HCT116 (cell line): ENCODE results near the gene GKN1. TPM values are rescaled to one million over a fixed set of nuclear protein-coding genes. Genes with fewer than 3 reads are reported as not detected.

ENCODE experiments used
- ATAC-seq: fragments of 200-7000 bp; cut with Tn5 transposase; 2 replicates; pipeline ENCODE4 v1.9.1; 2020; ENCODE audit warnings: mild to moderate bottlenecking, moderate library complexity
- BruUV-seq: library from RNA; stranded (reverse); fragments of 400-500 nt; replicated peaks from 2 replicates; lab custom pipeline; 2021; lab: Mats Ljungman, UMichigan
- CTCF ChIA-PET: fragments of 300-600 bp; sonication (Branson Sonifier 250); formaldehyde crosslinking; loops from one replicate; lab custom pipeline; 2021; ENCODE audit warnings: antibody characterized with exemption; lab: Charles Lee
- POLR2A ChIA-PET: fragments of 300-600, 350-600 bp; sonication (Branson Sonifier 250); formaldehyde crosslinking; loops from one replicate; lab custom pipeline; 2021; ENCODE audit warnings: antibody characterized with exemption; lab: Charles Lee
- RAD21 ChIA-PET, 2 experiments: fragments of 300-600 bp; sonication (Branson Sonifier 250); formaldehyde crosslinking; loops; one replicate each; lab custom pipeline; 2023; ENCODE audit warnings: low total read pairs in 2 of 2; ENCODE audit not compliant: uncharacterized antibody in 2 of 2, unreplicated experiment in 2 of 2, low non-redundant PET in 1 of 2; lab: Charles Lee
- DNase-seq: peaks from one replicate; pipeline ENCODE4 v3.0.0-alpha.2; 2010; ENCODE audit warnings: low read depth, low spot score
- H2AFZ ChIP-seq: fragments of 200-600 bp; shearing (Covaris generic), sonication (generic); 2 replicates; pipeline ENCODE4 v1.6.1; 2017; ENCODE audit warnings: low read depth, mixed run types, mixed read lengths, antibody characterized with exemption, low read length; ENCODE audit not compliant: poor library complexity, severe bottlenecking
- H3K27ac ChIP-seq: 2 replicates; pipeline ENCODE4 v1.5.1; 2012; ENCODE audit warnings: low read depth, low read length
- H3K27me3 ChIP-seq: fragments of 200-600 bp; sonication (generic); 2 replicates; pipeline ENCODE4 v1.6.1; 2016; ENCODE audit warnings: mixed run types, low read length, mixed read lengths; ENCODE audit not compliant: insufficient read depth
- H3K36me3 ChIP-seq, 2 experiments: fragments of 200-500 bp in 1 of 2; fragments of 200-600 bp in 1 of 2; sonication (Bioruptor generic) in 1 of 2; sonication (generic) in 1 of 2; 2 replicates each; pipeline versions ENCODE4 v1.5.1 to v1.6.1; 2014 to 2016; ENCODE audit warnings: low read length in 2 of 2, inconsistent platforms in 1 of 2, mixed read lengths in 1 of 2, mixed run types in 1 of 2; ENCODE audit not compliant: insufficient read depth in 2 of 2, control insufficient read depth in 1 of 2
- H3K4me1 ChIP-seq, 2 experiments: fragments of 200-600 bp in 1 of 2; sonication (generic) in 1 of 2; 2 replicates each; pipeline versions ENCODE4 v1.5.1 to v1.6.1; 2012 to 2017; ENCODE audit warnings: low read length in 2 of 2, inconsistent platforms in 1 of 2, mild to moderate bottlenecking in 1 of 2, mixed read lengths in 1 of 2, mixed run types in 1 of 2, moderate library complexity in 1 of 2; ENCODE audit not compliant: insufficient read depth in 2 of 2, control insufficient read depth in 1 of 2
- H3K4me2 ChIP-seq: fragments of 200-600 bp; sonication (generic); 2 replicates; pipeline ENCODE4 v1.6.1; 2017; ENCODE audit warnings: mixed run types, low read length, mixed read lengths
- H3K4me3 ChIP-seq, 2 experiments: fragments of 200-600 bp in 1 of 2; sonication (generic) in 1 of 2; replicated peaks in 1 of 2; 2 replicates each; pipeline ENCODE4 v1.5.1; 2011 to 2016; ENCODE audit warnings: low read length in 2 of 2, control low read depth in 1 of 2, low read depth in 1 of 2, mild to moderate bottlenecking in 1 of 2, mixed read lengths in 1 of 2, mixed run types in 1 of 2
- H3K79me2 ChIP-seq: fragments of 200-600 bp; sonication (generic); 2 replicates; pipeline ENCODE4 v1.6.1; 2017; ENCODE audit warnings: mild to moderate bottlenecking, mixed run types, low read length, moderate library complexity, mixed read lengths; ENCODE audit not compliant: insufficient read depth
- H3K9ac ChIP-seq: fragments of 200-600 bp; sonication (generic); 2 replicates; pipeline ENCODE4 v1.6.1; 2016; ENCODE audit warnings: low read length, mixed read lengths
- H3K9me2 ChIP-seq: fragments of 200-600 bp; sonication (generic), shearing (Covaris generic); 2 replicates; pipeline ENCODE4 v1.6.1; 2017; ENCODE audit warnings: mixed run types, mild to moderate bottlenecking, moderate library complexity; ENCODE audit not compliant: insufficient read depth
- H3K9me3 ChIP-seq, 2 experiments: fragments of 200-500 bp in 1 of 2; fragments of 200-600 bp in 1 of 2; sonication (Bioruptor generic) in 1 of 2; sonication (generic) in 1 of 2; 2 replicates each; pipeline ENCODE4 v1.6.1; 2014 to 2017; ENCODE audit warnings: low read length in 2 of 2, mixed read lengths in 2 of 2, inconsistent platforms in 1 of 2, low read depth in 1 of 2, mild to moderate bottlenecking in 1 of 2, mixed run types in 1 of 2, moderate library complexity in 1 of 2; ENCODE audit not compliant: control insufficient read depth in 1 of 2, insufficient read depth in 1 of 2
- H4K20me1 ChIP-seq: fragments of 200-600 bp; sonication (generic), shearing (Covaris generic); 2 replicates; pipeline ENCODE4 v1.6.1; 2017; ENCODE audit warnings: mixed run types, mild to moderate bottlenecking, moderate library complexity; ENCODE audit not compliant: insufficient read depth
- CEBPB ChIP-seq: IDR thresholded peaks from 2 replicates; pipeline ENCODE4 v1.6.1; 2012; ENCODE audit warnings: low read depth
- EZH2 ChIP-seq: fragments of 200-600 bp; sonication (generic); IDR thresholded peaks from 2 replicates; pipeline ENCODE4 v1.6.1; 2017; ENCODE audit warnings: antibody characterized with exemption, mixed run types
- FOSL1 ChIP-seq: IDR thresholded peaks from 2 replicates; pipeline ENCODE4 v1.6.1; 2012; ENCODE audit warnings: low read depth
- MAX ChIP-seq: IDR thresholded peaks from 2 replicates; pipeline ENCODE4 v1.6.1; 2012
- SIN3A ChIP-seq: IDR thresholded peaks from 2 replicates; pipeline ENCODE4 v1.6.1; 2012; ENCODE audit warnings: low read depth
- SP1 ChIP-seq: IDR thresholded peaks from 2 replicates; pipeline ENCODE4 v1.6.1; 2012; ENCODE audit warnings: low read depth
- YY1 ChIP-seq: IDR thresholded peaks from 2 replicates; pipeline ENCODE4 v1.6.1; 2011; ENCODE audit warnings: low read length, low read depth, moderate library complexity, mild to moderate bottlenecking; ENCODE audit not compliant: insufficient replicate concordance; ENCODE audit errors: extremely low read depth
- ZFX ChIP-seq: fragments of 450-650 bp; IDR thresholded peaks from 2 replicates; pipeline ENCODE4 v1.6.1; 2017
- ZNF274 ChIP-seq: fragments of 200-500 bp; sonication (Bioruptor generic); IDR thresholded peaks from 2 replicates; pipeline ENCODE4 v1.6.1; 2014; ENCODE audit warnings: mild to moderate bottlenecking, low read depth, low read length, inconsistent platforms
- intact Hi-C: fragments of 100-400 bp; cut with micrococcal nuclease; formaldehyde crosslinking; loops from 2 replicates; pipeline ENCODE4 v1.10.0; 2022
- total RNA-seq: library from RNA; stranded (reverse); gene quantifications from one replicate; pipeline ENCODE4 v1.2.1, GENCODE V29; 2021; ENCODE audit not compliant: unreplicated experiment
- TF ChIP-seq, protein P1 (sequence below): IDR thresholded peaks from 2 replicates; pipeline ENCODE4 v1.6.1; 2011; ENCODE audit warnings: mild to moderate bottlenecking, low read length, moderate library complexity; ENCODE audit not compliant: insufficient replicate concordance; ENCODE audit errors: extremely low read depth

The GKN1 gene
- total RNA-seq, 1 experiment from 2014 or later, result not detected

DNA sequence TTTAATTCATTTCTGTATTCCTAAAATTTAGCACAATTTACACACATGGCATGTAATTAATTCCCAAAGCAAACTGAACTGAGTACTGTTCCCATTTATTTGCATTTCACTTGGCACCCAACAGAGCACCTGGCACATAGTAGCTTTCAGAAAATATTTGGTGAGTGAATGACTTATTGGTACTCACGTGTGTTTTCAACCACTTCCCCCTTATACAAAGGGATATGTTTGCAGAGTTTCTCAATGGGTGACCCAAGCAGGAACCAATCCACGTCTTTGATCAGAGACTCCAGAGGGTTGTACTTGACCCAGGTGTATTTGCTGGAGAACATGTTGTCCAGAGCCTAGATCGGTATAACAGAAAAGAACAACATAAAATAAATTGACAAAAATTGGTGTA lies 28.3 kb upstream of the GKN1 start:
- RAD21 ChIA-PET, result no interaction called here
- no TSS peak for BruUV-seq

More for the DNA sequence above, 28.3 kb upstream of the GKN1 start:
- Histone ChIP-seq H3K36me3 (no peaks in the 10 kb centered on the region), H3K4me2 (no peak overlapping the region), H3K27ac (no peak overlapping the region), H3K9me2 (no peaks in the 10 kb centered on the region), H4K20me1 (no peaks in the 10 kb centered on the region), H3K9me3 (0 out of 4 replicates have a peak, but pooled peaks cover 0 to 3% of the 10 kb centered on the region in 2 experiments), H3K79me2 (no peaks in the 10 kb centered on the region), H3K4me3 (no peak overlapping the region), H3K27me3 (no peaks in the 10 kb centered on the region), H3K9ac (no peak overlapping the region), H2AFZ (no peak overlapping the region)
- DNase-seq, result no peak
- CTCF ChIA-PET, result no interaction called here
- POLR2A ChIA-PET, result no interaction called here
- intact Hi-C loops, result no loop called here
- no peak for ATAC-seq
- TF ChIP-seq, protein P1, sequence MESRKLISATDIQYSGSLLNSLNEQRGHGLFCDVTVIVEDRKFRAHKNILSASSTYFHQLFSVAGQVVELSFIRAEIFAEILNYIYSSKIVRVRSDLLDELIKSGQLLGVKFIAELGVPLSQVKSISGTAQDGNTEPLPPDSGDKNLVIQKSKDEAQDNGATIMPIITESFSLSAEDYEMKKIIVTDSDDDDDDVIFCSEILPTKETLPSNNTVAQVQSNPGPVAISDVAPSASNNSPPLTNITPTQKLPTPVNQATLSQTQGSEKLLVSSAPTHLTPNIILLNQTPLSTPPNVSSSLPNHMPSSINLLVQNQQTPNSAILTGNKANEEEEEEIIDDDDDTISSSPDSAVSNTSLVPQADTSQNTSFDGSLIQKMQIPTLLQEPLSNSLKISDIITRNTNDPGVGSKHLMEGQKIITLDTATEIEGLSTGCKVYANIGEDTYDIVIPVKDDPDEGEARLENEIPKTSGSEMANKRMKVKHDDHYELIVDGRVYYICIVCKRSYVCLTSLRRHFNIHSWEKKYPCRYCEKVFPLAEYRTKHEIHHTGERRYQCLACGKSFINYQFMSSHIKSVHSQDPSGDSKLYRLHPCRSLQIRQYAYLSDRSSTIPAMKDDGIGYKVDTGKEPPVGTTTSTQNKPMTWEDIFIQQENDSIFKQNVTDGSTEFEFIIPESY, result no peak
- TF ChIP-seq CEBPB (no peak), MAX (no peak), SP1 (no peak), FOSL1 (no peak), SIN3A (no peak), YY1 (no peak), ZFX (no peak), EZH2 (no peak), ZNF274 (no peak)
- TF ChIP-seq, all 23 proteins: peak for 0
- H3K4me1 ChIP-seq, result peaks cover 0 to 4% of the 10 kb centered on the region in 2 experiments; a peak in 1 of 4 replicates
